HL-60 (cell line): ENCODE results near the gene NBPF3.

Experiments used
- DNase-seq, 2 experiments: peaks; one replicate each; pipeline ENCODE4 v3.0.0-alpha.2; 2010 to 2020; ENCODE audit warnings: low read depth in 1 of 2, low spot score in 1 of 2
- H3K27ac ChIP-seq: fragments of 250-450 bp; sonication (Bioruptor Pico); replicated peaks from 2 replicates; pipeline ENCODE4 v1.5.1; 2020; ENCODE audit warnings: mild to moderate bottlenecking, moderate library complexity
- H3K27me3 ChIP-seq: fragments of 250-450 bp; sonication (Bioruptor Pico); 2 replicates; pipeline ENCODE4 v1.5.1; 2021; ENCODE audit warnings: mild to moderate bottlenecking, moderate library complexity; ENCODE audit not compliant: insufficient read depth, poor library complexity, severe bottlenecking
- H3K4me3 ChIP-seq: replicated peaks from 2 replicates; pipeline ENCODE4 v1.5.1; 2011; ENCODE audit warnings: mild to moderate bottlenecking, control low read depth, low read length; ENCODE audit not compliant: insufficient read depth
- CTCF ChIP-seq: IDR thresholded peaks from one replicate; pipeline ENCODE4 v1.5.1; 2011; ENCODE audit warnings: low read length, control low read depth, inconsistent platforms; ENCODE audit not compliant: insufficient read depth
- GABPA ChIP-seq: IDR thresholded peaks from 2 replicates; pipeline ENCODE4 v1.6.1; 2012; ENCODE audit warnings: low read depth
- POLR2AphosphoS5 ChIP-seq: IDR thresholded peaks from 2 replicates; pipeline ENCODE4 v1.6.1; 2012; ENCODE audit warnings: low read depth
- REST ChIP-seq: IDR thresholded peaks from 2 replicates; pipeline ENCODE4 v1.6.1; 2012; ENCODE audit warnings: low read depth; ENCODE audit not compliant: insufficient replicate concordance
- SPI1 ChIP-seq: IDR thresholded peaks from 2 replicates; pipeline ENCODE4 v1.6.1; 2012; ENCODE audit warnings: low read depth, mild to moderate bottlenecking, borderline replicate concordance

NBPF3 gene

GRCh38 chr1:21497466-21498061 is 57.6 kb downstream of the NBPF3 start:
- no peak for TF ChIP-seq GABPA
- TF ChIP-seq POLR2AphosphoS5: no peak
- TF ChIP-seq SPI1: no peak
- TF ChIP-seq CTCF: no peak
- TF ChIP-seq REST: no peak
- DNase-seq: no peak
- peaks cover 3% of the 10 kb centered on the region for H3K27me3 ChIP-seq
- no peak overlapping the region for H3K27ac ChIP-seq
- no peak overlapping the region for H3K4me3 ChIP-seq

- Histone ChIP-seq H3K27me3 (peaks cover 3% of the 10 kb centered on the region), H3K27ac (no peak overlapping the region), H3K4me3 (no peak overlapping the region)
- DNase-seq: no peak
- TF ChIP-seq CTCF (no peak), GABPA (no peak), POLR2AphosphoS5 (no peak), SPI1 (no peak), REST (no peak)
Observed at GRCh38 chr1:21499283-21499950, 59.5 kb downstream of the NBPF3 start.

GRCh38 chr1:21503706-21504377 is 63.9 kb downstream of the NBPF3 start:
- no peak overlapping the region for H3K27ac ChIP-seq
- peaks cover 13% of the 10 kb centered on the region for H3K27me3 ChIP-seq
- no peak for DNase-seq
- no peak overlapping the region for H3K4me3 ChIP-seq
- TF ChIP-seq POLR2AphosphoS5: no peak
- no peak for TF ChIP-seq GABPA
- no peak for TF ChIP-seq CTCF
- no peak for TF ChIP-seq REST
- no peak for TF ChIP-seq SPI1
